Mesenteric fat pad (tissue), 1 donor: ENCODE results near the gene STXBP6. TPM values are rescaled to one million over a fixed set of nuclear protein-coding genes. Genes with fewer than 3 reads are reported as not detected.

Experiments used
- DNase-seq: peaks from one replicate; pipeline ENCODE4 v3.0.0-alpha.2; 2020; ENCODE audit warnings: low spot score
- total RNA-seq: library from RNA; stranded (reverse); fragmentation: NEBNext Ultra II Directional; extraction: Animal tissue kit (Norgen Biotek cat#: 25700); gene quantifications from one replicate; pipeline ENCODE4 v1.2.1, GENCODE V29; 2021
- donor health status: DM: yes; HTN: yes; CAD: no.

The STXBP6 gene
- total RNA-seq, 1 donor from 2014 or later = 2.4 TPM

GRCh38 chr14:25052921-25053320 is 3.0 kb upstream of the STXBP6 start:
- no peak for DNase-seq

- no peak for DNase-seq
Observed at GRCh38 chr14:25052385-25052784, 2.4 kb upstream of the STXBP6 start.

- DNase-seq = no peak
Observed at GRCh38 chr14:25050269-25051150, 563 bp upstream of the STXBP6 start.

- no peak for DNase-seq
Observed at GRCh38 chr14:25049093-25049567, 817 bp downstream of the STXBP6 start.

- no peak for DNase-seq
Observed at GRCh38 chr14:25048170-25049016, 1.6 kb downstream of the STXBP6 start.

GRCh38 chr14:25046301-25046943 is 3.5 kb downstream of the STXBP6 start:
- DNase-seq = no peak

GRCh38 chr14:25044106-25044698 is 5.7 kb downstream of the STXBP6 start:
- DNase-seq = no peak

GRCh38 chr14:25042362-25043299 is 7.3 kb downstream of the STXBP6 start:
- no peak for DNase-seq

GRCh38 chr14:25041898-25042297 is 8.0 kb downstream of the STXBP6 start:
- no peak for DNase-seq

- no peak for DNase-seq
Observed at GRCh38 chr14:25041484-25041883, 8.5 kb downstream of the STXBP6 start.

- DNase-seq = no peak
Observed at GRCh38 chr14:25039933-25040332, 10.0 kb downstream of the STXBP6 start.

GRCh38 chr14:25038044-25038668 is 11.8 kb downstream of the STXBP6 start:
- no peak for DNase-seq

GRCh38 chr14:25037032-25037431 is 12.9 kb downstream of the STXBP6 start:
- DNase-seq = no peak

GRCh38 chr14:25034803-25035681 is 14.9 kb downstream of the STXBP6 start:
- DNase-seq = no peak

- DNase-seq = no peak
Observed at GRCh38 chr14:25033358-25033757, 16.6 kb downstream of the STXBP6 start.

- DNase-seq = no peak
Observed at GRCh38 chr14:25032092-25032784, 17.7 kb downstream of the STXBP6 start.

- no peak for DNase-seq
Observed at GRCh38 chr14:25026476-25027137, 23.3 kb downstream of the STXBP6 start.
